B cell (primary cell): ENCODE data around the gene CCN5. TPM values are rescaled to one million over a fixed set of nuclear protein-coding genes. Genes with fewer than 3 reads are reported as not detected.

Source experiments
- ATAC-seq: fragments of 200-7000 bp; cut with Tn5 transposase; one replicate; pipeline ENCODE4 v1.10.0; 2021; ENCODE audit warnings: low read depth, mild to moderate bottlenecking, moderate number of reproducible peaks, moderate library complexity
- CTCF ChIA-PET: fragments of 350-600 bp; sonication (Branson Sonifier 250); formaldehyde crosslinking; loops from one replicate; lab custom pipeline; 2021; ENCODE audit warnings: antibody characterized with exemption, inconsistent platforms; lab: Charles Lee
- POLR2A ChIA-PET: fragments of 350-600 bp; sonication (Branson Sonifier 250); formaldehyde crosslinking; loops from one replicate; lab custom pipeline; 2021; ENCODE audit warnings: antibody characterized with exemption; lab: Charles Lee
- DNase-seq: peaks from one replicate; pipeline ENCODE4 v3.0.0; 2013
- H2AFZ ChIP-seq: 2 replicates; pipeline ENCODE4 v1.6.1; 2012; ENCODE audit warnings: mild to moderate bottlenecking, low read depth, low read length; ENCODE audit not compliant: insufficient read depth, poor library complexity, severe bottlenecking
- H3K27ac ChIP-seq, 2 donors: 1 replicate in 1 of 2; 2 replicates in 1 of 2; pipeline ENCODE4 v1.5.1; 2012 to 2013; ENCODE audit warnings: low read length in 2 of 2, mild to moderate bottlenecking in 2 of 2, moderate library complexity in 1 of 2
- H3K27me3 ChIP-seq, 4 experiments: fragments of 200-600 bp in 1 of 4; sonication (generic) in 1 of 4; replicated peaks in 1 of 4; 1 replicate in 2 of 4; 2 replicates in 2 of 4; pipeline versions ENCODE4 v1.6.1 to v1.7.0; 2013 to 2016; ENCODE audit warnings: low read length in 3 of 4, mild to moderate bottlenecking in 2 of 4, mixed read lengths in 1 of 4, moderate library complexity in 1 of 4; ENCODE audit not compliant: insufficient read depth in 4 of 4, control insufficient read depth in 3 of 4; ENCODE audit errors: control extremely low read depth in 1 of 4
- H3K36me3 ChIP-seq, 2 experiments: replicated peaks in 1 of 2; 1 replicate in 1 of 2; 2 replicates in 1 of 2; pipeline versions ENCODE4 v1.6.1 to v1.7.1; 2013; ENCODE audit warnings: low read length in 1 of 2; ENCODE audit not compliant: insufficient read depth in 2 of 2, control insufficient read depth in 1 of 2; ENCODE audit errors: control extremely low read depth in 1 of 2, extremely low read depth in 1 of 2
- H3K4me1 ChIP-seq, 2 donors: fragments of 200-600 bp in 1 of 2; sonication (generic) in 1 of 2; 1 replicate in 1 of 2; 2 replicates in 1 of 2; pipeline versions ENCODE4 v1.5.1 to v1.6.1; 2013 to 2017; ENCODE audit warnings: low read length in 2 of 2; ENCODE audit not compliant: control insufficient read depth in 2 of 2, insufficient read depth in 2 of 2
- H3K4me2 ChIP-seq: replicated peaks from 2 replicates; pipeline ENCODE3; 2012; ENCODE audit warnings: mild to moderate bottlenecking, low read depth, low read length; ENCODE audit not compliant: poor library complexity, severe bottlenecking
- H3K4me3 ChIP-seq, 5 experiments: fragments of 200-600 bp in 1 of 5; sonication (generic) in 1 of 5; 1 replicate in 3 of 5; 2 replicates in 2 of 5; pipeline versions ENCODE4 v1.5.1 to v1.7.0; 2011 to 2016; ENCODE audit warnings: low read length in 4 of 5, mild to moderate bottlenecking in 4 of 5, low read depth in 2 of 5, control low read depth in 1 of 5, moderate library complexity in 1 of 5; ENCODE audit not compliant: insufficient read depth in 1 of 5; ENCODE audit errors: control extremely low read depth in 1 of 5, extremely low read depth in 1 of 5
- H3K79me2 ChIP-seq: fragments of 200-600 bp; sonication (generic); one replicate; pipeline ENCODE4 v1.6.0; 2016; ENCODE audit warnings: low read length; ENCODE audit not compliant: control insufficient read depth, insufficient read depth
- H3K9ac ChIP-seq: fragments of 200-600 bp; sonication (generic); 2 replicates; pipeline ENCODE4 v1.6.1; 2017; ENCODE audit warnings: mild to moderate bottlenecking, low read length, moderate library complexity
- H3K9me3 ChIP-seq, 3 donors: one replicate each; pipeline versions ENCODE4 v1.6.1 to v1.7.1; 2013; ENCODE audit warnings: low read length in 2 of 3; ENCODE audit not compliant: control insufficient read depth in 2 of 3, insufficient read depth in 1 of 3; ENCODE audit errors: control extremely low read depth in 1 of 3
- H4K20me1 ChIP-seq: 2 replicates; pipeline ENCODE4 v1.6.0; 2012; ENCODE audit warnings: mild to moderate bottlenecking, low read length; ENCODE audit not compliant: insufficient read depth, control insufficient read depth, poor library complexity, severe bottlenecking
- H3K27ac Mint-ChIP-seq: one replicate; pipeline ENCODE4 v1.8.0; 2021; ENCODE audit warnings: mixed read lengths
- H3K27me3 Mint-ChIP-seq: one replicate; pipeline ENCODE4 v1.8.0; 2021; ENCODE audit warnings: mixed read lengths
- H3K4me1 Mint-ChIP-seq: one replicate; pipeline ENCODE4 v1.8.0; 2021; ENCODE audit warnings: mixed read lengths
- H3K4me3 Mint-ChIP-seq: one replicate; pipeline ENCODE4 v1.8.0; 2021; ENCODE audit warnings: mixed read lengths
- H3K9me3 Mint-ChIP-seq: one replicate; pipeline ENCODE4 v1.8.0; 2022; ENCODE audit warnings: mixed read lengths; ENCODE audit not compliant: insufficient read depth
- EZH2 ChIP-seq: IDR thresholded peaks from 2 replicates; pipeline ENCODE4 v1.6.1; 2012; ENCODE audit warnings: borderline replicate concordance, low read depth, mild to moderate bottlenecking, moderate library complexity, low read length; ENCODE audit not compliant: insufficient read depth, poor library complexity, severe bottlenecking
- WGBS: methylation state at CpG from one replicate; pipeline ENCODE4 v1.1.5; 2013; ENCODE audit warnings: missing lambda C conversion rate; ENCODE audit not compliant: insufficient coverage; 5-methylcytosine and 5-hydroxymethylcytosine counted together
- intact Hi-C: fragments of 100-400 bp; cut with micrococcal nuclease; formaldehyde crosslinking; loops from one replicate; pipeline ENCODE4 v1.10.0; 2022
- polyA plus RNA-seq: library from polyadenylated mRNA; depleted of rRNA; stranded (reverse); fragments of >200 nt; gene quantifications from 2 replicates; pipeline ENCODE4 v1.2.3, GENCODE V29; 2012
- total RNA-seq, 2 donors: library from RNA; stranded (reverse); fragments of 120-200 nt in 1 of 2; gene quantifications; 1 replicate in 1 of 2; 2 replicates in 1 of 2; pipeline versions ENCODE4 v1.2.3 to v1.2.4, GENCODE V29; 2013 to 2022
- TF ChIP-seq, protein P1 (sequence below): fragments of 200-600 bp; IDR thresholded peaks from one replicate; pipeline ENCODE4 v1.8.0; 2022; ENCODE audit warnings: antibody characterized with exemption, mild to moderate bottlenecking

The CCN5 gene
- total and polyA plus RNA-seq, 2 donors (not counting 1 experiment from before 2014, with no cell fraction given) = not detected

DNA sequence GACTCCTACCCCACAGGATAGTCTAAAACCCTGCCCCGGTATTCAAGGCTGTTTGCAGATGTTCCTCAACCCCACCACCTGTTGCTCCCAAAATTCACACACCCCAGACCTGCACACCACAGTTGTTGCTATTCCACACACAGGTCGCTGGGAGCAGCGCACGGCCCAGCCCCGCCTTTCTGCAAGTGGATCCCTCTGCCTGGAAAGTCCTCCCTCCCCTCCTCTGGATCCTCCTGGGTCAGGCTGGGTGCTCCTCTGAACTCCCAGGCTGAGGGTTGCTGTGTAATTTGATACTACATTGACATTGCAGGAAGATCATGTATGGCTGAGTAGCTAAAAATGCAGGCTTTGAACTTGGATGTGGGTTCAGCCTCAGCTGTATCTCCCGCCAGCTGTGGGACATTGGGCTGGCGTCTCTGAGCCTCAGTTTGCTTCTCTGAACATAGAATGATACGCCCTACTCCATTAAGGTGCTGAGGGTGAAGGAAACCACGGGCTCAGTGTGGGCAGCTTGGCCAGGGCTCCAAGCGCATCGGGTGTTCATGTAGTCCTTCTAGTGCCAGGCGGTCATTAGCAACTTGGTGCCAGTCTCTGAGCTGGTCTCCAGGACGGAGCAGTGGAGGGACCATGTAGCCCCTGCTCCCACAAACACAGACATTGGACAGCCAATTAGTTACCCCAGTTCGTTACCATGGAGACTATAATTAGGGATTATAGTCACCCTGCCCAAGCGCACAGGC, 13.9 kb upstream of the CCN5 start:
- TF ChIP-seq EZH2 = no peak
- TF ChIP-seq, protein P1, sequence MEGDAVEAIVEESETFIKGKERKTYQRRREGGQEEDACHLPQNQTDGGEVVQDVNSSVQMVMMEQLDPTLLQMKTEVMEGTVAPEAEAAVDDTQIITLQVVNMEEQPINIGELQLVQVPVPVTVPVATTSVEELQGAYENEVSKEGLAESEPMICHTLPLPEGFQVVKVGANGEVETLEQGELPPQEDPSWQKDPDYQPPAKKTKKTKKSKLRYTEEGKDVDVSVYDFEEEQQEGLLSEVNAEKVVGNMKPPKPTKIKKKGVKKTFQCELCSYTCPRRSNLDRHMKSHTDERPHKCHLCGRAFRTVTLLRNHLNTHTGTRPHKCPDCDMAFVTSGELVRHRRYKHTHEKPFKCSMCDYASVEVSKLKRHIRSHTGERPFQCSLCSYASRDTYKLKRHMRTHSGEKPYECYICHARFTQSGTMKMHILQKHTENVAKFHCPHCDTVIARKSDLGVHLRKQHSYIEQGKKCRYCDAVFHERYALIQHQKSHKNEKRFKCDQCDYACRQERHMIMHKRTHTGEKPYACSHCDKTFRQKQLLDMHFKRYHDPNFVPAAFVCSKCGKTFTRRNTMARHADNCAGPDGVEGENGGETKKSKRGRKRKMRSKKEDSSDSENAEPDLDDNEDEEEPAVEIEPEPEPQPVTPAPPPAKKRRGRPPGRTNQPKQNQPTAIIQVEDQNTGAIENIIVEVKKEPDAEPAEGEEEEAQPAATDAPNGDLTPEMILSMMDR = no peak

DNA sequence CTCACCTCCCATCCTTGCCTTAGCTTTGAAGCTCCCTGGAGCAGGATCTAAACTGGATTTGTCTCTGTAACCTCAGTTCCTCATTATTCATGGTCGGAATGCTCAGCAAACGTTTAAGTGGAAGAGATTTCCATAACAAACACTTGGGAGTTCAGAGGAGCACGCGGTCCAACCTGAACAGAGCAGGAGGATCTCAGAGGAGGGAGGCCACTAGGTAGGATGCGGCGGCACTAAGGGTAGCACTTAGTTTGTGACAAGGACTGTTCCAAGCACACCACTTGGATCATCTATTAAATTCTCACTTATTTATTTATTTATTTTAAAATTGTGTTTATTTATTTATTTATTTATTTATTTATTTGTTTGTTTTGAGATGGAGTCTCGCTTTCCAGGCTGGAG, 13.3 kb upstream of the CCN5 start:
- ChIA-PET CTCF (interaction anchor here (0.6 to 1.9 kb wide), 2 partner anchors 16 to 17 kb away, joined by 3 to 4 read pairs; no protein-coding TSS in a partner anchor), POLR2A (no interaction called here)
- H3K9ac ChIP-seq = no peak overlapping the region
- no peaks in the 10 kb centered on the region for H3K9me3 ChIP-seq
- peaks cover 7 to 11% of the 10 kb centered on the region in 2 donors for H3K4me1 ChIP-seq
- H3K36me3 ChIP-seq = no peaks in the 10 kb centered on the region
- intact Hi-C loops = no loop called here
- peaks cover 5% of the 10 kb centered on the region for H3K27me3 Mint-ChIP-seq
- H4K20me1 ChIP-seq = no peaks in the 10 kb centered on the region
- peaks cover 0 to 7% (median 0%) of the 10 kb centered on the region in 4 experiments for H3K27me3 ChIP-seq
- H3K27ac Mint-ChIP-seq = no peak overlapping the region
- H3K9me3 Mint-ChIP-seq = no peaks in the 10 kb centered on the region
- no peak overlapping the region for H2AFZ ChIP-seq
- peaks cover 18% of the 10 kb centered on the region for H3K4me1 Mint-ChIP-seq
- no peaks in the 10 kb centered on the region for H3K79me2 ChIP-seq
- H3K27ac ChIP-seq = no peak overlapping the region
- no peak overlapping the region for H3K4me2 ChIP-seq
- WGBS = 95% methylated on average over 4 of the region's 7 CpGs
- no peak for ATAC-seq
- DNase-seq = no peak
- H3K4me3 Mint-ChIP-seq = no peak overlapping the region
- TF ChIP-seq, protein P1 = no peak
- no peak for TF ChIP-seq EZH2
- no peak overlapping the region for H3K4me3 ChIP-seq

More for the DNA sequence above, 13.9 kb upstream of the CCN5 start:
- Histone ChIP-seq H4K20me1 (no peaks in the 10 kb centered on the region), H3K4me3 (no peak overlapping the region), H3K9ac (no peak overlapping the region), H3K27ac (no peak overlapping the region), H3K36me3 (no peaks in the 10 kb centered on the region), H3K4me2 (no peak overlapping the region), H2AFZ (no peak overlapping the region), H3K9me3 (no peaks in the 10 kb centered on the region), H3K27me3 (peaks cover 0 to 7% (median 0%) of the 10 kb centered on the region in 4 experiments), H3K79me2 (no peaks in the 10 kb centered on the region), H3K4me1 (peaks cover 7 to 11% of the 10 kb centered on the region in 2 donors)
- CTCF ChIA-PET = interaction anchor here (0.6 to 1.9 kb wide), 3 partner anchors 16 to 31 kb away, joined by 3 to 4 read pairs (median 3); no protein-coding TSS in a partner anchor
- Mint-ChIP-seq H3K4me1 (peaks cover 23% of the 10 kb centered on the region), H3K4me3 (no peak overlapping the region), H3K27ac (no peak overlapping the region), H3K27me3 (peaks cover 5% of the 10 kb centered on the region), H3K9me3 (no peaks in the 10 kb centered on the region)
- intact Hi-C loops = no loop called here
- ATAC-seq (no peak), DNase-seq (no peak)
- POLR2A ChIA-PET = no interaction called here
- WGBS = 87% methylated on average over 15 of the region's 15 CpGs
